Suprapubic skin (tissue), 4 donors: ENCODE measurements around the gene RNPEPL1. TPM values are rescaled to one million over a fixed set of nuclear protein-coding genes. Genes with fewer than 3 reads are reported as not detected.

ENCODE experiments used
- DNase-seq, 2 donors: peaks; one replicate each; pipeline ENCODE4 v3.0.0-alpha.2; 2019; ENCODE audit warnings: low spot score in 2 of 2
- H3K27ac ChIP-seq: fragments of 200-600 bp; sonication (generic); one replicate; pipeline ENCODE4 v1.5.1; 2019
- H3K27me3 ChIP-seq: fragments of 200-600 bp; sonication (generic); one replicate; pipeline ENCODE4 v1.5.1; 2019
- H3K36me3 ChIP-seq: fragments of 200-600 bp; sonication (generic); one replicate; pipeline ENCODE4 v1.5.1; 2019
- H3K4me1 ChIP-seq: fragments of 200-600 bp; sonication (generic); one replicate; pipeline ENCODE4 v1.5.1; 2019
- H3K4me3 ChIP-seq: fragments of 200-600 bp; sonication (generic); one replicate; pipeline ENCODE4 v1.5.1; 2019; ENCODE audit warnings: mild to moderate bottlenecking
- H3K9me3 ChIP-seq: fragments of 200-600 bp; sonication (generic); one replicate; pipeline ENCODE4 v1.5.1; 2019
- CTCF ChIP-seq, 2 donors: fragments of 200-600 bp in 1 of 2; fragments of 450-650 bp in 1 of 2; sonication (generic) in 1 of 2; IDR thresholded peaks; one replicate each; pipeline ENCODE4 v1.5.1; 2016 to 2019; ENCODE audit warnings: antibody characterized with exemption in 2 of 2, mild to moderate bottlenecking in 1 of 2, moderate library complexity in 1 of 2
- EP300 ChIP-seq: sonication (generic); formaldehyde crosslinking; IDR thresholded peaks from one replicate; pipeline ENCODE4 v1.6.1; 2017; ENCODE audit warnings: antibody characterized with exemption
- POLR2A ChIP-seq, 2 donors: fragments of 450-650 bp; IDR thresholded peaks; one replicate each; pipeline ENCODE4 v1.6.1; 2017; ENCODE audit warnings: antibody characterized with exemption in 2 of 2, mild to moderate bottlenecking in 2 of 2, moderate library complexity in 2 of 2
- POLR2AphosphoS5 ChIP-seq, 3 donors: sonication (generic); formaldehyde crosslinking; IDR thresholded peaks; one replicate each; pipeline ENCODE4 v1.6.1; 2017; ENCODE audit warnings: antibody characterized with exemption in 3 of 3
- WGBS: methylation state at CpG from one replicate; pipeline ENCODE4 v1.1.5; 2018; 5-methylcytosine and 5-hydroxymethylcytosine counted together
- total RNA-seq, 4 donors: library from RNA; depleted of rRNA; stranded (reverse); fragments of >200 nt; gene quantifications; one replicate each; pipeline ENCODE4 v1.1.0, GENCODE V29; 2016

The RNPEPL1 gene
- total RNA-seq, 4 donors from 2014 or later, result 70.8 to 104 (median 72.6) TPM

GRCh38 chr2:240578110-240578450 lies 9.8 kb downstream of the RNPEPL1 start:
- no peak for DNase-seq
- H3K36me3 ChIP-seq, result peaks cover 55% of the 10 kb centered on the region
- no peak overlapping the region for H3K27ac ChIP-seq
- TF ChIP-seq CTCF (IDR thresholded peaks at IDR 0.05), result no peak
- TF ChIP-seq EP300, result no peak
- H3K4me3 ChIP-seq, result no peak overlapping the region
- H3K9me3 ChIP-seq, result no peaks in the 10 kb centered on the region
- WGBS, result 77% methylated on average over 9 of the region's 9 CpGs
- peaks cover 57% of the 10 kb centered on the region for H3K4me1 ChIP-seq
- no peaks in the 10 kb centered on the region for H3K27me3 ChIP-seq

GRCh38 chr2:240578488-240578887 lies 10.2 kb downstream of the RNPEPL1 start:
- H3K9me3 ChIP-seq, result no peaks in the 10 kb centered on the region
- peaks cover 51% of the 10 kb centered on the region for H3K36me3 ChIP-seq
- DNase-seq, result no peak
- no peak overlapping the region for H3K4me3 ChIP-seq
- H3K4me1 ChIP-seq, result peaks cover 57% of the 10 kb centered on the region
- 89% methylated on average over 6 of the region's 8 CpGs for WGBS
- peak overlapping the region; percentile 78 for H3K27ac ChIP-seq
- no peaks in the 10 kb centered on the region for H3K27me3 ChIP-seq
- no peak for TF ChIP-seq POLR2A (IDR thresholded peaks at IDR 0.05)

- Histone ChIP-seq H3K4me3 (no peak overlapping the region), H3K9me3 (no peaks in the 10 kb centered on the region), H3K27ac (peak overlapping the region; percentile 78), H3K36me3 (peaks cover 44% of the 10 kb centered on the region), H3K27me3 (no peaks in the 10 kb centered on the region), H3K4me1 (peaks cover 65% of the 10 kb centered on the region)
- TF ChIP-seq POLR2AphosphoS5 (IDR thresholded peaks at IDR 0.05), result no peak
- TF ChIP-seq POLR2A (IDR thresholded peaks at IDR 0.05), result no peak
- no peak for TF ChIP-seq CTCF (IDR thresholded peaks at IDR 0.05)
- no peak for TF ChIP-seq EP300
- no peak for DNase-seq
- WGBS, result 81% methylated on average over 8 of the region's 12 CpGs
These were observed 10.9 kb downstream of the RNPEPL1 start for GRCh38 chr2:240579071-240579762.

- peaks cover 36% of the 10 kb centered on the region for H3K36me3 ChIP-seq
- DNase-seq, result no peak
- no peaks in the 10 kb centered on the region for H3K27me3 ChIP-seq
- H3K27ac ChIP-seq, result peak overlapping the region; percentile 78
- H3K4me3 ChIP-seq, result no peak overlapping the region
- TF ChIP-seq CTCF (IDR thresholded peaks at IDR 0.05) (peak in 1 of 2 donors; percentile 61), POLR2AphosphoS5 (IDR thresholded peaks at IDR 0.05) (peak in 1 of 3 donors; percentile 40), POLR2A (IDR thresholded peaks at IDR 0.05) (no peak)
- H3K4me1 ChIP-seq, result peaks cover 67% of the 10 kb centered on the region
- WGBS, result 36% methylated on average over 26 of the region's 27 CpGs
- no peaks in the 10 kb centered on the region for H3K9me3 ChIP-seq
These were observed 11.7 kb downstream of the RNPEPL1 start for GRCh38 chr2:240579771-240580614.

- DNase-seq, result no peak
- Histone ChIP-seq H3K9me3 (no peaks in the 10 kb centered on the region), H3K36me3 (peaks cover 18% of the 10 kb centered on the region), H3K27me3 (no peaks in the 10 kb centered on the region), H3K4me1 (peaks cover 57% of the 10 kb centered on the region), H3K27ac (no peak overlapping the region), H3K4me3 (no peak overlapping the region)
- TF ChIP-seq EP300 (no peak), POLR2A (IDR thresholded peaks at IDR 0.05) (no peak), POLR2AphosphoS5 (IDR thresholded peaks at IDR 0.05) (no peak), CTCF (IDR thresholded peaks at IDR 0.05) (no peak)
- WGBS, result 97% methylated on average over 5 of the region's 5 CpGs
These were observed 13.5 kb downstream of the RNPEPL1 start for GRCh38 chr2:240581811-240582210.
